GM04504 (cell line): ENCODE data around the gene LAMA5.

Experiments used
- DNase-seq: peaks from one replicate; pipeline ENCODE4 v3.0.0-alpha.2; 2012; ENCODE audit warnings: low read depth

The LAMA5 gene

DNA sequence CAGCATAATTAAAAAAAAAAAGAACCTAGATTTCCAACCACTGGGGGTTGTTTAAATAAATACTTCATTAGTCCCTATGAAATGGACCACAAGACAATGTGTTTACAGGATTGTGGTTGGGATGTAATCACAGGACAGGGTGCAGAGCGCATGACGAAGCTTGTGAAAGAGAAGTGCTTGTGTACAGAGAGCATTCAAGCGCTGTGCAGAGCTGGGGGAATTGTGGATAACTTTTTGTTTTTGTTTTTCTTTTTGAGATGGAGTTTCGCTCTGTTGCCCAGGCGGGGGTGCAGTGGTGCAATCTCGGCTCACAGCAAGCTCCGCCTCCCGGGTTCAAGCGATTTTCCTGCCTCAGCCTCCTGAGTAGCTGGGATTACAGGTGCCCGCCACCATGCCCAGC, 22.3 kb downstream of the LAMA5 start:
- DNase-seq, result no peak

DNA sequence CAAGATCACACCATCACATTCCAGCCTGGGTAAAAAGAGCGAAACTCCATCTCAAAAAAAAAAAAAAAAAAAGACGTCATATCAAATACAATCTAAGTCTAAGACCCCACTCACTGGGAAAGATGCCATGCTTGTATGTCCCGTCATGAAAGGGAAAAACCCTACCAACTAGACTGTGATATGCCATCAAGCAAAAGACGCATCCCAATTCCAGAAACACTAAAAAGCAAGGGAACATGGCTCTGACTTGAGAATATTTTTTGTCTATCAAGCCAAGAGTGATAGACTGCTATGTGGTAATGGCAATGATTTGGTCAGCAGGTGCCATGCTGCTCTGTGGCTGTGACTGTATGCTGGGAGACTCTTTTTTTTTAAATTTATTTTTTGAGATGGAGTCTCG, 23.0 kb downstream of the LAMA5 start:
- no peak for DNase-seq

DNA sequence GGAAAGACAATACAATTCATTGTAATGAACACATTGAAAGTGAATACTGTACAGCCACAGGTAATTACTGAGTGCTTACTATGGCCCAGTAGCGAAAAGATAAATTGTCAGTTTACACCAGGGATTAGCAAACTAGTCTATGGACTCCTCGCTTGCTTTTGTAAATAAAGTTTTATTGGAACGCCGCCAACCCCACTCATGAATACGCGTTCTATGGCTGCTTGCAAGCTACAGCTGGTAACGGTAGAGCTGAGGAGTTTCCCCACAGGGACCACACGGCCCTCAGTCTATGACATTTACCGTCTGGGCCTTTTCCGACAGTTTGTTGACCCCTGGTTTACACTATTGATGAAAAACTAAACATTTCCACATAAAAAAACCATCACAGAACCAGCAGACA, 24.2 kb downstream of the LAMA5 start:
- DNase-seq, result no peak

DNA sequence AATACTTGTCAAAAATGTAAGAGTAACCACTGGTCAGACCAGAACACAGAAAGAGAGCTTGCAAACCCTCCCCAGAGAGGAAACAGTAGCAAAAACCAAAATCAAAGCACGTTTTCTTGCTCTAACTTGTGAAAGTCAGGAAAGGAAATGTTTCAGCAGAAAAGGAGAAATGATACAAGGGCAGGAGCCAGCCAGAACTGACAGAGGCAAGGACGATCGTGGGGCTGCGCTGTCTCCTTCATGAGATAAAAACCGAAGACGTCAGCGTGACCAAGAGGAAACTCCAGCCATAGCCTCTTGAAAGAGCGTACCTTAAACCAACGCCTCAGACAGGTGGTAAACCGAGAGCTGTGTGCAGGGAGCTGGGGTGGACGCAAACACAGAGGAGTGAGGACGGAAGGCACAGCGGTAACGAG, 27.5 kb downstream of the LAMA5 start:
- DNase-seq, result no peak

DNA sequence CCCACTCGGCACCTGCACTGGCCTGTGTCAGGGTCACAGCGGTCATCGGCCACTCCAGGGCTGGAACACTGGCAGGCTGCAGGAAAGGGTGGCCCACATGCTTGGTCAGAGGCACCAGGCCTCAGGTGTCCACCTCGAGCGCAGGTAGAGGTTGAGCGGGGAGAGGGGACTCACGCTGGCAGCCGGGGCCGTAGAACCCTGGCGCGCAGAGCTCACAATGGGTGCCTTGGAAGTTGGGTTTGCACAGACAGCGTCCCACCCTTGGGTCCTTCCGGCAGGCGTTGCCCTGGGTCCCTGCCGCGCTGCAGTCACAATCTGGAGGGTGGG, 28.9 kb downstream of the LAMA5 start:
- DNase-seq, result no peak

- DNase-seq, result no peak
These were observed 29.4 kb downstream of the LAMA5 start for GRCh38 chr20:62337558-62338293.

- no peak for DNase-seq
These were observed 30.1 kb downstream of the LAMA5 start for GRCh38 chr20:62336775-62337557.

GRCh38 chr20:62336329-62336728, 30.8 kb downstream of the LAMA5 start:
- DNase-seq, result no peak

GRCh38 chr20:62335532-62335931, 31.6 kb downstream of the LAMA5 start:
- no peak for DNase-seq

- no peak for DNase-seq
These were observed 32.2 kb downstream of the LAMA5 start for GRCh38 chr20:62334881-62335280.

DNA sequence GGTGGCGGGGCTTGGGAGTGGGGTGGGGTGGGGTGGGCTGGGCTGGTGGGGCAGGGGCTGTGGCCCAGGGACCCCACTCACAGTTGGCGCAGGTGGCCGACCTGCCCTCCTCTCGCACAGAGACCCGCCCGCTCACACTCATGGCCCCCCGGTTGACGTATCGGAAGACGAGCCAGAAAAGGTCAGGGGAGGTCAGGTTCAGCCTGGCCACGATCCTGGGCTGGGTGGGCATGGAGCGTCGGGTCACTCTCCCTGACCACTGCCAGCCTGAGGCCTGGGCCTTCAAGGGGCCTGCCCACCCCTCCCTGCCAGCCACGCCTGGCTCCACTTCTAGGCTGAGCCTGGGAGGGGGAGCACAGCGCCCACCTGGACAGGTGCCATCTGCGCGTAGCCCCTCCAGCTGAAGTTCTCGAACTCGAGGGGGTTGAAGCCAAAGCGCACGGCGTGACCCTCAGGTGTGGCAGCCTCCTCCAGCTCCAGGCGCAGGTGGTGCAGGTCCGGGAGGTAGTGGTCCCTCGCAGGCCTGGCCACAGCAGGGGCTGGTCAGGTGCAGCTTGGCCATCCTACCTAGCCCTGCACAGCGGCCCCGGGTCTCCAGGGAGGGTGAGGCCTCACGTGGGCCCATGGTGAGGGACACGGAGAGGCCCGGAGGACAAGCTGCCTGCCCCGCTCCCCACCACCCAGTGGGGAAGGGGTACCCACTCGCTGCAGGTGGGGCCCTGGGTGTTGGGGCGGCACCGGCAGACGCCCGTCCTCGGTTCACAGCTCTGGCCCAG, 33.1 kb downstream of the LAMA5 start:
- DNase-seq, result no peak

- no peak for DNase-seq
These were observed 33.9 kb downstream of the LAMA5 start for GRCh38 chr20:62332989-62333819.

GRCh38 chr20:62332421-62332820, 34.7 kb downstream of the LAMA5 start:
- DNase-seq, result no peak

GRCh38 chr20:62331347-62331746, 35.8 kb downstream of the LAMA5 start:
- no peak for DNase-seq

DNA sequence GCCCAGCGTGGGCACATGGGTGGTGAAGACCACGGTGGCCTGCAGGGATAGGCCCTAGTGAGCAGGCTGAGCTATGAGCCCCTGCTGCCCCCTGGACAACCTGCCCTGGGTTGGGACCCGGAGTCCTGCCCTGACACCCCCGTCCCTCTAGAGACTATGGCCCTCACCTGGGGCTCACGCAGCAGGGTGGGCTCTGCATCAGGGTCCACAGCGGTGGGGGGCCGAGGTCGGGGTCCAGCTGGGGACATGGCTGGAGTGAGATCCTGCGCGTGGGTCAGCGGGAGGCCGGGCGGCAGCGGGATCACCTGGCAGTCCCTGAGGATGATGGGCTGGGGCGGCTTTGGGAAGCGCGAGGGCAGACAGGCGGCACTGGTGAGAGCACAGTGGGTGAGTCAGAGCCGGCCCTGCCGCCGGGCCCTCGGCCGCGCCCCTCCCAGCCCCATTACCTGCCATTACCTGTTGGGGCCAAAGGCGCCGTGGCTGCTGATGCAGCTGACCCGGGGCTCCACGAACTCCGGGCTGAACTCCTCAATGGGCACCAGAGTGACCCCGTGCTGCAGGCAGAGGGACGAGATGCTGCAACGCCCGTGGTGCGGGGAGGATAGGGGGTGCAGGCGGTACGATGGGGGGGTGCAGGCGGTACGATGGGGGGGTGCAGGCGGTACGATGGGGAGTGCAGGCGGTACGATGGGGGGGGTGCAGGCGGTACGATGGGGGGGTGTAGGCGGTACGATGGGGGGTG, 36.4 kb downstream of the LAMA5 start:
- DNase-seq, result no peak

- DNase-seq, result no peak
These were observed 37.4 kb downstream of the LAMA5 start for GRCh38 chr20:62329389-62330377.

GRCh38 chr20:62328684-62329388, 38.3 kb downstream of the LAMA5 start:
- DNase-seq, result no peak

DNA sequence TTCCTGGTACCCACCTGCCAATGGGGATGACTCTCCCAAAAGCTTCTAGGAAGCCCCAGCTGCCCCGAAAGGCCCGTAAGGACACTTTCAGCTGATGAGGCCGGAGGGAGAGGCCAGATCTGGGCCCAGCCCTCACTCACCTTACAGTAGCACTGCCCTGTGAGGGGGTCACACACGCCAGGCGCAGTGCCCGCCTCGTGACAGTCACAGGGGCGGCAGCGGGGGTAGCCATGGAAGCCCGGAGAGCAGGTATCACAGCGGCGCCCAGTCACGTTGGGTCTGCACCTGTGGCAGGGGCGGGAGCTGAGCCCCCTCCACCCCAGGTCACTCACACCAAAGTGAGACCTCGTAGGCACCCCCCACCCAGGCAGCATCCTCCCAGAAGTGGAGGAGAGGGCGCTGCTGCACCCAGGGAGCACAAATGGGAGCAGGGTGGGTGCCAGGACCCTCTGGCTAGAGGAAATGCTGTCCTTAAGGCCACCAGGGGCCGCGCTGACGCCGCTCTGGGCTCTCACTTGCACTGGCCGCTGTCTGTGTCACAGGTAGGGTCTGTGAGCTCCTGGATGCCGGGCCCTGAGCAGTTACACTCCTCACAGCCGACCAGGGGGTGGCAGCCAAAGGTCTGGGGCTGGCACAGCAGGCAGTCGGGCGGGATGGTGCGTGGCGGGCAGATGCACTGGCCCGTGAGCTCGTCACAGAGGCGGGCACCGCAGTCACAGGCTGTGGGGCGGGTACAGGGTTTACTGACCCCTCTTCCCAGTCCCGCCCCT, 39.2 kb downstream of the LAMA5 start:
- no peak for DNase-seq
